ENCODE results near the gene MORN1.

- TF ChIP-seq CTCF (IDR thresholded peaks at IDR 0.05; ENCODE audit: low read depth, low read length, missing input control): no peak
- no peak for TF ChIP-seq MAX (IDR thresholded peaks at IDR 0.05)
- no peak for TF ChIP-seq REST (IDR thresholded peaks at IDR 0.05)
- peak; percentile 85 to 96 for TF ChIP-seq GABPA (IDR thresholded peaks at IDR 0.05 in 1 of 2, conservative IDR thresholded peaks at IDR 0.05 in 1 of 2)
- no peak for TF ChIP-seq TAF1 (conservative IDR thresholded peaks at IDR 0.05)
- no peak for TF ChIP-seq FOXA1 (IDR thresholded peaks at IDR 0.05)
- TF ChIP-seq SP1 (IDR thresholded peaks at IDR 0.05): peak; percentile 81
- TF ChIP-seq RAD21 (IDR thresholded peaks at IDR 0.05): peak in 1 of 2 donors; percentile 42
- no peak for TF ChIP-seq RXRA (IDR thresholded peaks at IDR 0.05)
- no peak for TF ChIP-seq ZBTB33 (IDR thresholded peaks at IDR 0.05)
- TF ChIP-seq YY1 (IDR thresholded peaks at IDR 0.05): peak; percentile 94
- TF ChIP-seq EGR1 (IDR thresholded peaks at IDR 0.05; ENCODE audit: low read depth in 2 of 2): peak; percentile 30 to 37
Observed at GRCh38 chr1:2391041-2391930, at the start of gene MORN1, which contains the start of gene RER1.

All from liver (tissue), 3 donors.